ENCODE results near the gene MYL6B.
"Not testable (repeated sequence)": the region's sequence is repeated elsewhere in the genome, so short reads cannot be mapped to it uniquely, and the experiment has no call there.

The MYL6B gene

GRCh38 chr12:56117082-56117706, 35.2 kb upstream of the MYL6B start:
- H3K9me3 Mint-ChIP-seq, H3K27me3 Mint-ChIP-seq: not testable (repeated sequence)
- Mint-ChIP-seq H3K4me1 (ENCODE audit: low read depth) (peaks cover 45% of the 10 kb centered on the region), H3K4me3 (peak overlapping the region; percentile 94), H3K27ac (peak overlapping the region; percentile 99), H3K36me3 (ENCODE audit: low read depth) (peaks cover 85% of the 10 kb centered on the region)
- intact Hi-C loops (cut with micrococcal nuclease) = loop anchor here (5.0 kb wide), 2 partner anchors 75 to 380 kb away; partner anchors contain the start of gene RPS26

GRCh38 chr12:56117778-56118687, 34.4 kb upstream of the MYL6B start, which contains the start of gene ZC3H10:
TSS of gene ZC3H10 (plus strand) at chr12:56118266. CDS start at chr12:56120563, 2,297 bp downstream.
- intact Hi-C loops (cut with micrococcal nuclease) = loop anchor here (2.0 to 5.0 kb wide), 4 partner anchors 41 to 381 kb away; partner anchors contain the start of genes MYL6 and RPS26
- Mint-ChIP-seq H3K27ac (peak within 1 kb of the TSS; percentile 99), H3K4me3 (peak within 1 kb of the TSS; percentile 94), H3K4me1 (ENCODE audit: low read depth) (peaks cover 52% of the 10 kb centered on the region), H3K9me3 (no peaks in the 10 kb centered on the region), H3K27me3 (no peaks in the 10 kb centered on the region), H3K36me3 (ENCODE audit: low read depth) (peaks cover 77% of the 10 kb centered on the region)

GRCh38 chr12:56118688-56119357, 33.6 kb upstream of the MYL6B start:
- Mint-ChIP-seq H3K4me1 (ENCODE audit: low read depth) (peaks cover 56% of the 10 kb centered on the region), H3K36me3 (ENCODE audit: low read depth) (peaks cover 77% of the 10 kb centered on the region), H3K9me3 (no peaks in the 10 kb centered on the region), H3K27ac (peak overlapping the region; percentile 99), H3K4me3 (peak overlapping the region; percentile 94), H3K27me3 (no peaks in the 10 kb centered on the region)
- intact Hi-C loops (cut with micrococcal nuclease) = loop anchor here (1.0 to 5.0 kb wide), 6 partner anchors 40 to 382 kb away; partner anchors contain the start of genes MYL6, NABP2 and RPS26

GRCh38 chr12:56119361-56119796, 33.0 kb upstream of the MYL6B start:
- Mint-ChIP-seq H3K4me1 (ENCODE audit: low read depth) (peaks cover 62% of the 10 kb centered on the region), H3K36me3 (ENCODE audit: low read depth) (peaks cover 80% of the 10 kb centered on the region), H3K27ac (peak overlapping the region; percentile 99), H3K27me3 (no peaks in the 10 kb centered on the region), H3K4me3 (peak overlapping the region; percentile 94), H3K9me3 (no peaks in the 10 kb centered on the region)
- intact Hi-C loops (cut with micrococcal nuclease) = loop anchor here (1.0 to 5.0 kb wide), 6 partner anchors 39 to 382 kb away; partner anchors contain the start of genes MYL6, NABP2 and RPS26

- peaks cover 64% of the 10 kb centered on the region for H3K4me1 Mint-ChIP-seq (ENCODE audit: low read depth)
- peaks cover 81% of the 10 kb centered on the region for H3K36me3 Mint-ChIP-seq (ENCODE audit: low read depth)
- intact Hi-C loops (cut with micrococcal nuclease) = no loop called here
- no peak overlapping the region for H3K4me3 Mint-ChIP-seq
- H3K27ac Mint-ChIP-seq = no peak overlapping the region
- H3K9me3 Mint-ChIP-seq = no peaks in the 10 kb centered on the region
- H3K27me3 Mint-ChIP-seq = no peaks in the 10 kb centered on the region
Observed at GRCh38 chr12:56120158-56120846, 32.1 kb upstream of the MYL6B start.

- Mint-ChIP-seq H3K4me1 (ENCODE audit: low read depth) (peaks cover 69% of the 10 kb centered on the region), H3K27me3 (no peaks in the 10 kb centered on the region), H3K9me3 (no peaks in the 10 kb centered on the region)
Observed at GRCh38 chr12:56121204-56121870, 31.1 kb upstream of the MYL6B start.

GRCh38 chr12:56122637-56123036, 29.8 kb upstream of the MYL6B start:
- Mint-ChIP-seq H3K4me1 (ENCODE audit: low read depth) (peaks cover 76% of the 10 kb centered on the region), H3K27me3 (no peaks in the 10 kb centered on the region), H3K4me3 (no peak overlapping the region), H3K9me3 (no peaks in the 10 kb centered on the region), H3K36me3 (ENCODE audit: low read depth) (peaks cover 60% of the 10 kb centered on the region), H3K27ac (no peak overlapping the region)
- intact Hi-C loops (cut with micrococcal nuclease) = no loop called here

More at GRCh38 chr12:56121204-56121870, 31.1 kb upstream of the MYL6B start:
- Mint-ChIP-seq H3K27ac (peak overlapping the region; percentile 3), H3K4me3 (no peak overlapping the region), H3K36me3 (ENCODE audit: low read depth) (peaks cover 74% of the 10 kb centered on the region)
- intact Hi-C loops (cut with micrococcal nuclease) = no loop called here

GRCh38 chr12:56124133-56124532, 28.3 kb upstream of the MYL6B start:
- Mint-ChIP-seq H3K4me1 (ENCODE audit: low read depth) (peaks cover 72% of the 10 kb centered on the region), H3K27ac (peak overlapping the region; percentile 48), H3K4me3 (no peak overlapping the region), H3K27me3 (no peaks in the 10 kb centered on the region), H3K36me3 (ENCODE audit: low read depth) (peaks cover 59% of the 10 kb centered on the region), H3K9me3 (no peaks in the 10 kb centered on the region)
- intact Hi-C loops (cut with micrococcal nuclease) = no loop called here

- H3K4me1 Mint-ChIP-seq (ENCODE audit: low read depth) = peaks cover 74% of the 10 kb centered on the region
- intact Hi-C loops (cut with micrococcal nuclease) = loop anchor here (2.0 kb wide), 1 partner anchor 62 kb away; the partner anchor contains the start of gene SMARCC2
- H3K27ac Mint-ChIP-seq = peak overlapping the region; percentile 85
- H3K36me3 Mint-ChIP-seq (ENCODE audit: low read depth) = peaks cover 57% of the 10 kb centered on the region
- no peaks in the 10 kb centered on the region for H3K9me3 Mint-ChIP-seq
- no peaks in the 10 kb centered on the region for H3K27me3 Mint-ChIP-seq
- H3K4me3 Mint-ChIP-seq = peak overlapping the region; percentile 21
Observed at GRCh38 chr12:56126732-56127239, 25.6 kb upstream of the MYL6B start.

GRCh38 chr12:56127485-56127887, 24.9 kb upstream of the MYL6B start:
- peak overlapping the region; percentile 85 for H3K27ac Mint-ChIP-seq
- peaks cover 74% of the 10 kb centered on the region for H3K4me1 Mint-ChIP-seq (ENCODE audit: low read depth)
- intact Hi-C loops (cut with micrococcal nuclease) = loop anchor here (2.0 kb wide), 1 partner anchor 61 kb away; the partner anchor contains the start of gene SMARCC2
- no peaks in the 10 kb centered on the region for H3K27me3 Mint-ChIP-seq
- H3K4me3 Mint-ChIP-seq = peak overlapping the region; percentile 98
- no peaks in the 10 kb centered on the region for H3K9me3 Mint-ChIP-seq
- H3K36me3 Mint-ChIP-seq (ENCODE audit: low read depth) = peaks cover 60% of the 10 kb centered on the region

- intact Hi-C loops (cut with micrococcal nuclease) = loop anchor here (1.0 to 2.0 kb wide), 3 partner anchors 24 to 61 kb away; partner anchors contain the start of genes MYL6, PA2G4 and SMARCC2
- peaks cover 71% of the 10 kb centered on the region for H3K4me1 Mint-ChIP-seq (ENCODE audit: low read depth)
- H3K4me3 Mint-ChIP-seq = peak within 1 kb of the TSS; percentile 98
- H3K9me3 Mint-ChIP-seq = no peaks in the 10 kb centered on the region
- peak within 1 kb of the TSS; percentile 85 for H3K27ac Mint-ChIP-seq
- H3K27me3 Mint-ChIP-seq = no peaks in the 10 kb centered on the region
- peaks cover 66% of the 10 kb centered on the region for H3K36me3 Mint-ChIP-seq (ENCODE audit: low read depth)
Observed at GRCh38 chr12:56127888-56128669, 24.3 kb upstream of the MYL6B start, which contains the start of gene ESYT1. TSS of gene ESYT1 (plus strand) at chr12:56128267. CDS start at chr12:56128320, 53 bp downstream.
